ENCODE data around the gene DDX39A.
"Not testable (repeated sequence)": the region's sequence is repeated elsewhere in the genome, so short reads cannot be mapped to it uniquely, and the experiment has no call there.

DDX39A gene

GRCh38 chr19:14419106-14419813 is at the start of gene DDX39A:
Gene DDX39A (minus strand): TSS chr19:14419341. CDS start chr19:14413220, 6,121 bp downstream.
- peak; percentile 99 to 100 for DNase-seq

GRCh38 chr19:14467816-14468215 is 48.7 kb upstream of the DDX39A start:
- peak in 1 of 2 experiments; percentile 31 for DNase-seq

- DNase-seq = no peak
These were observed 48.2 kb upstream of the DDX39A start for GRCh38 chr19:14467391-14467790.

GRCh38 chr19:14463747-14464146 is 44.6 kb upstream of the DDX39A start:
- no peak for DNase-seq

GRCh38 chr19:14462401-14462800 is 43.3 kb upstream of the DDX39A start:
- DNase-seq = not testable (repeated sequence)

- no peak for DNase-seq
These were observed 41.8 kb upstream of the DDX39A start for GRCh38 chr19:14460935-14461334.

- no peak for DNase-seq
These were observed 40.6 kb upstream of the DDX39A start for GRCh38 chr19:14459703-14460102.

GRCh38 chr19:14452303-14452702 is 33.2 kb upstream of the DDX39A start:
- not testable (repeated sequence) for DNase-seq

GRCh38 chr19:14450876-14451275 is 31.7 kb upstream of the DDX39A start:
- no peak for DNase-seq

- DNase-seq = no peak
These were observed 31.2 kb upstream of the DDX39A start for GRCh38 chr19:14450168-14450874.

GRCh38 chr19:14449321-14449720 is 30.2 kb upstream of the DDX39A start:
- DNase-seq = no peak

- DNase-seq = no peak
These were observed 27.3 kb upstream of the DDX39A start for GRCh38 chr19:14446336-14447036.

GRCh38 chr19:14443632-14444216 is 24.6 kb upstream of the DDX39A start:
- DNase-seq = no peak

- no peak for DNase-seq
These were observed 23.9 kb upstream of the DDX39A start for GRCh38 chr19:14442891-14443631.

GRCh38 chr19:14441041-14441938 is 22.1 kb upstream of the DDX39A start:
- DNase-seq = no peak

GRCh38 chr19:14440049-14440448 is 20.9 kb upstream of the DDX39A start:
- no peak for DNase-seq

GRCh38 chr19:14439014-14439413 is 19.9 kb upstream of the DDX39A start:
- DNase-seq = no peak

GRCh38 chr19:14437578-14438140 is 18.5 kb upstream of the DDX39A start:
- no peak for DNase-seq

GRCh38 chr19:14435320-14436050 is 16.3 kb upstream of the DDX39A start:
- no peak for DNase-seq

GRCh38 chr19:14434543-14435319 is 15.6 kb upstream of the DDX39A start:
- no peak for DNase-seq

Data from NCI-H2081 (cell line).